Central memory CD4-positive, alpha-beta T cell (primary cell): ENCODE data around the gene TMPRSS15.
"Not testable (repeated sequence)": the region's sequence is repeated elsewhere in the genome, so short reads cannot be mapped to it uniquely, and the experiment has no call there.

Source experiments
- DNase-seq: peaks from one replicate; pipeline ENCODE4 v3.0.0; 2022
- total RNA-seq, 3 experiments: gene quantifications; one replicate each; lab custom pipeline; 2026; lab: John Stamatoyannopoulos, UW

The TMPRSS15 gene
- 0 reads per million in 3 experiments for total RNA-seq

- no peak for DNase-seq
These were observed at the start of gene TMPRSS15 for GRCh38 chr21:18403735-18404450. TSS of gene TMPRSS15 (minus strand) at chr21:18403785. CDS start at chr21:18403622, 163 bp downstream.

GRCh38 chr21:18451670-18452069 is 48.1 kb upstream of the TMPRSS15 start:
- no peak for DNase-seq

- no peak for DNase-seq
These were observed 46.3 kb upstream of the TMPRSS15 start for GRCh38 chr21:18449605-18450550.

- DNase-seq: no peak
These were observed 40.1 kb upstream of the TMPRSS15 start for GRCh38 chr21:18443701-18444100.

DNA sequence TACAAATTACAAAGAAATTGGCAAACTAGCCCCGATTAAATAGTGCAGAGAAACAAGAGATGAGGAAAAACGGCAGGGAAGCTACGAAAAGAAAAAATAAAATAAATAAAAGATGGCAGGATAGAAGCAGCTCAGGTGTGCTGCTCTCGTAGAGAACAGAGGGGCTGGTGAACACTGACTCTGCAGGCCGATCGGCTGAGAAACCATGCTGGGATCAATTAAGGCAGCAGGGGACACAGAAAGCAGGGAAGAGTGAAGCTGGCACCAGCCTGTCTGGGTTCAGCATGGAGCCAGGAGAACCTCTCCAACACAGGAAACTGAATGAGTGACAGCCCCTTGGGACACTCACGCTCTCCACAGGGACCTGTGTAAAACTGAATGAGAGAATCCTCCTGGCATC is 39.5 kb upstream of the TMPRSS15 start:
- DNase-seq: no peak

GRCh38 chr21:18430341-18430740 is 26.8 kb upstream of the TMPRSS15 start:
- no peak for DNase-seq

DNA sequence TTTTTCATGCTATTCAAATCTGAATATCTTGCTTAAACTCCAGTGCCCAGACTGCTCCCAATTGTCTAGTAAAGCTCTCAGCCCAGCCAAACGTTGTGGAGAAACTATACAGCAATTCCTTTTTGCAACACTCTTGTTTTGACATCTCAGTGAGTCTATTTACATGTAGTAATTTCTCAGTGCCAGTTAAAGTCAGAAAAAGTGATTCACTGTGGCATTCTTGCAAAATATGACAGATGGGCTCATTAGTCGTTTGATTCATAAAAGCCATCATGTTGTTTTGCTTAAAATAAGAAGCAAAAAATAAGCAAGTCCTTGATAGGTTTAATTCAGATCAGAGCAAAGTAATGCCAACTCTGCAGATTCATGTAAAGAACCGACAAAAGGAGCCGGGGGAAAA is 20.7 kb upstream of the TMPRSS15 start:
- no peak for DNase-seq

- DNase-seq: no peak
These were observed 13.7 kb upstream of the TMPRSS15 start for GRCh38 chr21:18417141-18417790.

- no peak for DNase-seq
These were observed 8.0 kb upstream of the TMPRSS15 start for GRCh38 chr21:18411565-18411964.

DNA sequence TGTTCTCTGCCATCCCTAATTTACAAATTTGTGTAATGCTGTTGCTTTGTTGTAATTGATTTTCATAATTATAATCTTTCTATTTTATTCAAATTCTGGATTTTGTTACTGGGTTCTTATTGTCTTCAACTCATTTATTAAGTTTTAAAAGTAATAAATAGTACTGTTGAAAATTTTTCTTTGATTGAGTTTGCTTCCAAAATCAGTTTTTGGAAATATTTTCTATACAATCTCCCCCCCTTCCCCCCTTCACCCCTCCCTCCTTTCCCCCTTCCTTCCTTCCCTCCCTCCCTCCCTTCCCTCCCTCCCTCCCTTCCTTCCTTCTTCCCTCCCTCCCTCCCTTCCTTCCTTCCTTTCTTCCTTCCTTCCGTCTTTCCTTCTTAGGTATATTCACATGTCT is 6.0 kb upstream of the TMPRSS15 start:
- no peak for DNase-seq

DNA sequence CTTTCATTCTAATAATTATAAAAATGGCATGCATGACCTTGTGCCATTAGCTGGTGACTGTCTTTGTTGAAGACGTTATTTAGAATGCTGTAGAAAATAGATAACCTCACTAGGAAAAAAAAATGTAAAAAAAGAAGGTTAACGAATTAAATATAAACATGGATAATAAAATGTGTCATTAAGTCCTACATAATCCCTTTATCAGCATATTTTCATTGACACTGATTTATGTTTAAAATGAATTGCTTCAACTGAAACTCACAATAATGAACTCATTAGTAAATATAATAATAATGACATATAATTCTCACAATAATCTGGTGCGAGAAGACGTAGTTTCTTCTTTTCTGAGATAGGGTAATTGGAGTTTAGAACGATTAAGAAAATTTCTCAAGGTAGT is 4.7 kb downstream of the TMPRSS15 start:
- no peak for DNase-seq

- DNase-seq: no peak
These were observed 15.6 kb downstream of the TMPRSS15 start for GRCh38 chr21:18387994-18388393.

GRCh38 chr21:18384771-18385170 is 18.8 kb downstream of the TMPRSS15 start:
- DNase-seq: no peak

DNA sequence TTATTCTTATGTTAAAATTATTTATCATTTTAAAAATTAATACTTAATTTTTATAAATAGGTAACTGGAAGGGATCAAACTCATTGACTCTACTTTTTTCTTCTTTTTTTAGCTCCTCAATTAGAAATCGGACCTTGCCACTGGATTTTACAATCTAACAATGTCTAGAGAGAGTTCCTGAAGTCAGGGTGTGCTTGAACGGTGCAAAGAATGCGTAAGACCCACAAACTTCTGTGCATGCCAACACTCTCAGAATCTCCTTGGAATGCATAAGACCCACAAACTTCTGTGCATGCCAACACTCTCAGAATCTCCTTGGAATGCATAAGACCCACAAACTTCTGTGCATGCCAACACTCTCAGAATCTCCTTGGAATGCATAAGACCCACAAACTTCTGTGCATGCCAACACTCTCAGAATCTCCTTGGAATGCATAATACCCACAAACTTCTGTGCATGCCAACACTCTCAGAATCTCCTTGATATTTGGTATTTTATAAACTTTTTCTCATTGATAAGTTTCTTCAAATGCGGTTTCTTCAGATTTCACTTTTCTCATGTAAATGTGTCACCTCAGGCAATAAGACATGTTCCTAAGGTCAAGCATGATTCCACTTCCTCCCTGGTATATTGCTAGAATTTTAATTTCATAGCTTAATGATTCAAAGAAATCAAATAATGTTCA is 20.5 kb downstream of the TMPRSS15 start:
- not testable (repeated sequence) for DNase-seq

DNA sequence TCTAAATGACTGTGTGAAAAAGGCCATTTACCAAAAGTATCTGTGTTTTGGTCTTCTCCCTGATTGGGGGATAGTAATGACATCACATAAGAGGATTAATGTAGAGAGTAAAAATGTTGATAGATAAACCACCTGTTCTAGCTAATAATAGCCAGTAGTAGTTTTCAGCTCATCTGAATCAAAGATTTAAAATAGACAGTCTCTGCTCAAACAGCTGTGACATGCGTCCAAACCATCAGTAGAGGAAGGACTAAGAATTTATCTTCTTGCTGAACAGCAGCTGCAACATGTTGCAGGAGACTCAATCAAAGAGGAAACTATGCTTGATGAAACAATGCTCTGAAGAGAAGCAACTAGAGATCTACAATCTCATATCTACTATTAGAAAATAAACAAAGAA is 21.4 kb downstream of the TMPRSS15 start:
- DNase-seq: no peak

DNA sequence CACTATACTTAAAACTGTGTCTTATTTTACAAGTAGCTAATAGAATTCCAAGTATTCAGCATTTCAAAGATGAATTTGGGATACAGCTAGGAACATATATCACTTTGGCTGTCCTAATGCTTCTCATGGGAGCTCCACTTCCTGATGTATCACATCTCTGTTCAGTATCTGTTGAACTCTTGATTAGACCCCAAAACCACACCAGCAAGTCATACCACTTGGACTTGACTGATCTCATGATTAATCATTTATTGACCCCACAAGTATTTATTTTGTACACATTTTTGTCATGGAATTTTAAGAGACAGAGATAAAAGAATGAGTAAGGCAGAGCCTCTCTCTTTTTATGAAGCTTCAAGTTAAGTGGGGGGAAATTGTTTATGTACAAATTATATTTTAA is 30.0 kb downstream of the TMPRSS15 start:
- DNase-seq: no peak

- no peak for DNase-seq
These were observed 33.3 kb downstream of the TMPRSS15 start for GRCh38 chr21:18370301-18370700.

GRCh38 chr21:18369115-18369514 is 34.5 kb downstream of the TMPRSS15 start:
- DNase-seq: no peak

DNA sequence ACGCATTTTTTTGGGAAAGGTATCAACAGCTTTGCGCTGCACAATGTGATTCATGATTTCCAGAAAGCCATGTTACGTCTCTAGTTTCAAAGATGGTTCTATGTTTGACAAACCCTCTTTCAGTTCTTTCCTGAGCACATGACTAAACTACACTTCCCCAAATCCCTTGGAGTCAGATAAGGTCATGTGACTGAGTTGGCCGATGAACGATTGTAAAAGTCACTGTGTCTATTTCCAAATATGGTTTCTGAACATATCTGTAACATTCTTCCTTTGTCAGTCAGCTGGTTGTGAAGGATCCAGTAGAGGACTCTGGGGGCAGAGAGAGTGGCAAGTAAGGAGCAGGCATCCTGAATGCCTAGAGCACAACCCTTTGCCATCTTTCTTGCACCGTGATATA is 35.4 kb downstream of the TMPRSS15 start:
- no peak for DNase-seq

GRCh38 chr21:18356801-18357200 is 46.8 kb downstream of the TMPRSS15 start:
- no peak for DNase-seq

- no peak for DNase-seq
These were observed 48.6 kb downstream of the TMPRSS15 start for GRCh38 chr21:18354947-18355346.

DNA sequence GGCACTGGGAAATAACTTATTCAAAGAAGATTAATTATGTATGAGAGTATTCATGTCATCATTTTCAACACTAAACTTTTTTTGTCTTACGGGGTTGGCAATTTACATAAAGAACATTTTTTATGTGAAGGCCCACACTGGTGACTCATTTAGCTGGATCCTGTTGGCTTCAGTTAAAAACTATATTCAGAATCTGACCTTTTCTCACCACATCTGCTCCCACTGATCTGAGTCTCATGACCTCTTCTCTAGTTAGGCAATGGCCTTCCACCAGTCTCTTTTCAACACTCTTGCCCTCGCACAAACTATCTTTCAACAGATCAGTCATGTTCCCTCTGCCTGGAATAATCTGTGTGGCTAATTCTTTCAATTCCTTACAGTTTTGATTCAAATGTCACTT is 53.4 kb downstream of the TMPRSS15 start:
- DNase-seq: no peak

DNA sequence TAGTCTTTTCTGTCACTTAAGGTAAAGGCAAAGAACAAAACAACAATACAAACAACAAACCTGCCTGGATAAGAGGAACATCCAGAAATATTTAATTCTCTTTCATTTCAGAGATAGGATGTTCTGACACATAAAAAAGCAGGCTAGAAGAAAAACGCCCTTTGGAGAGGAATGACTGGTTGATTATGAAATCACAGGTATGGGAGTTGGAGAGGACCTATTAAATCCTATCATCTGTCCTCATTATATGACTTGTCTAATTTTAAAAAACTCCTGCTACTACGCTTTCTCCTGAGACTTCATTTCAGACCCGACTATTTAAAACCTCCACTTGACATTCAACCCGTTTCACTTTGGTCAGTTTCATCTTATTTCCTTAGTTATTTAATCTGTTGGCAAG is 54.1 kb downstream of the TMPRSS15 start:
- no peak for DNase-seq
